Activated T-cell treated with anti-CD3 and anti-CD28 coated beads, Interleukin-2, amount 50 U/mL, for 48 hours (primary cell): ENCODE results near the gene IDUA.
"Not testable (repeated sequence)": the region's sequence is repeated elsewhere in the genome, so short reads cannot be mapped to it uniquely, and the experiment has no call there.

Experiments used
- DNase-seq, 2 experiments: peaks; one replicate each; pipeline ENCODE4 v3.0.0-alpha.2; 2020

The IDUA gene

GRCh38 chr4:987624-988513 lies 1.0 kb downstream of the IDUA start:
- DNase-seq = no peak

- DNase-seq = no peak
Measured at GRCh38 chr4:988726-989721, 2.2 kb downstream of the IDUA start.

GRCh38 chr4:989722-990471 lies 3.1 kb downstream of the IDUA start:
- DNase-seq = no peak

GRCh38 chr4:990746-991367 lies 4.0 kb downstream of the IDUA start:
- no peak for DNase-seq

- DNase-seq = no peak
Measured at GRCh38 chr4:991451-992296, 4.8 kb downstream of the IDUA start.

GRCh38 chr4:992297-993110 lies 5.7 kb downstream of the IDUA start:
- no peak for DNase-seq

- DNase-seq = no peak
Measured at GRCh38 chr4:993111-994029, 6.5 kb downstream of the IDUA start, which contains the start of gene SLC26A1. Gene SLC26A1, minus strand, starts transcription at chr4:993404. Its CDS starts 1,701 bp downstream, at chr4:991703.

GRCh38 chr4:995311-996026 lies 8.6 kb downstream of the IDUA start:
- no peak for DNase-seq

GRCh38 chr4:996030-996996 lies 9.5 kb downstream of the IDUA start:
- no peak for DNase-seq

GRCh38 chr4:996997-997374 lies 10.1 kb downstream of the IDUA start:
- no peak for DNase-seq

GRCh38 chr4:997375-998071 lies 10.7 kb downstream of the IDUA start:
- DNase-seq = no peak

- DNase-seq = no peak
Measured at GRCh38 chr4:998096-998691, 11.3 kb downstream of the IDUA start.

- DNase-seq = not testable (repeated sequence)
Measured at GRCh38 chr4:999240-999863, 12.5 kb downstream of the IDUA start.

GRCh38 chr4:999882-1000425 lies 13.1 kb downstream of the IDUA start:
- DNase-seq = no peak

GRCh38 chr4:1000686-1001260 lies 13.9 kb downstream of the IDUA start:
- no peak for DNase-seq
